ACHN (cell line): ENCODE data around the gene PPP1R13L.
A peak's percentile ranks its signal among the peaks of the same experiment; 100 is the strongest.
"Not testable (repeated sequence)": the region's sequence is repeated elsewhere in the genome, so short reads cannot be mapped to it uniquely, and the experiment has no call there.

Experiments used
- DNase-seq: peaks from one replicate; pipeline ENCODE4 v3.0.0-alpha.2; 2015
- in situ Hi-C: cut with HindIII; loops from 2 replicates; pipeline ENCODE4 v1.10.0; 2017; ENCODE audit warnings: low sequenced_read_pairs, low pct_ligation_motif_present, low pct_unique_long_range_greater_than_20kb

The PPP1R13L gene

GRCh38 chr19:45352471-45352870, 52.4 kb downstream of the PPP1R13L start:
- DNase-seq, result no peak
- in situ Hi-C loops, result no loop called here

GRCh38 chr19:45352062-45352461, 52.8 kb downstream of the PPP1R13L start:
- no peak for DNase-seq
- in situ Hi-C loops, result no loop called here

- no peak for DNase-seq
- in situ Hi-C loops, result no loop called here
These were observed 53.4 kb downstream of the PPP1R13L start for GRCh38 chr19:45351401-45351952.

GRCh38 chr19:45350477-45351058, 54.3 kb downstream of the PPP1R13L start:
- in situ Hi-C loops, result no loop called here
- DNase-seq, result no peak

- no peak for DNase-seq
- in situ Hi-C loops, result no loop called here
These were observed 55.4 kb downstream of the PPP1R13L start for GRCh38 chr19:45349430-45349941.

GRCh38 chr19:45349126-45349415, 55.8 kb downstream of the PPP1R13L start:
- in situ Hi-C loops, result no loop called here
- no peak for DNase-seq

GRCh38 chr19:45348367-45349125, 56.3 kb downstream of the PPP1R13L start:
- in situ Hi-C loops, result no loop called here
- no peak for DNase-seq

- in situ Hi-C loops, result no loop called here
- no peak for DNase-seq
These were observed 57.1 kb downstream of the PPP1R13L start for GRCh38 chr19:45347570-45348366.

GRCh38 chr19:45346449-45346848, 58.4 kb downstream of the PPP1R13L start:
- DNase-seq, result no peak

GRCh38 chr19:45345506-45345860, 59.4 kb downstream of the PPP1R13L start:
- DNase-seq, result no peak
- in situ Hi-C loops, result no loop called here

More at GRCh38 chr19:45346449-45346848, 58.4 kb downstream of the PPP1R13L start:
- in situ Hi-C loops, result no loop called here

GRCh38 chr19:45344621-45345505, 60.0 kb downstream of the PPP1R13L start:
- in situ Hi-C loops, result no loop called here
- no peak for DNase-seq

GRCh38 chr19:45342911-45343310, 62.0 kb downstream of the PPP1R13L start:
- DNase-seq, result no peak
- in situ Hi-C loops, result no loop called here

- in situ Hi-C loops, result no loop called here
- no peak for DNase-seq
These were observed 63.9 kb downstream of the PPP1R13L start for GRCh38 chr19:45340899-45341453.

GRCh38 chr19:45340232-45340898, 64.5 kb downstream of the PPP1R13L start, which contains the start of gene KLC3:
TSS of gene KLC3 (plus strand) at chr19:45340750. CDS start at chr19:45345542, 4,792 bp downstream.
- peak; percentile 13 for DNase-seq
- in situ Hi-C loops, result no loop called here

GRCh38 chr19:45339629-45340028, 65.2 kb downstream of the PPP1R13L start:
- in situ Hi-C loops, result no loop called here

GRCh38 chr19:45336696-45337251, 68.1 kb downstream of the PPP1R13L start:
- in situ Hi-C loops, result no loop called here
- no peak for DNase-seq

More at GRCh38 chr19:45339629-45340028, 65.2 kb downstream of the PPP1R13L start:
- no peak for DNase-seq

- DNase-seq, in situ Hi-C loops: not testable (repeated sequence)
These were observed 70.0 kb downstream of the PPP1R13L start for GRCh38 chr19:45334881-45335280.
